Thymus (tissue), 11 donors: ENCODE data around the gene GSTA4. TPM values are rescaled to one million over a fixed set of nuclear protein-coding genes. Genes with fewer than 3 reads are reported as not detected.
A peak's percentile ranks its signal among the peaks of the same experiment; 100 is the strongest.

ENCODE experiments used
- DNase-seq, 9 donors: peaks; one replicate each; pipeline ENCODE4 v3.0.0-alpha.2; 2013; ENCODE audit warnings: low spot score in 9 of 9, low read depth in 6 of 9, missing footprints in 1 of 9
- H3K27ac ChIP-seq, 2 donors: one replicate each; pipeline ENCODE4 v1.5.1; 2013; ENCODE audit warnings: control low read depth in 1 of 2, low read depth in 1 of 2, low read length in 1 of 2, mild to moderate bottlenecking in 1 of 2, moderate library complexity in 1 of 2
- H3K27me3 ChIP-seq, 2 donors: one replicate each; pipeline ENCODE4 v1.5.1; 2013; ENCODE audit warnings: low read length in 1 of 2; ENCODE audit not compliant: control insufficient read depth in 2 of 2, insufficient read depth in 1 of 2
- H3K36me3 ChIP-seq, 2 donors: one replicate each; pipeline ENCODE4 v1.5.1; 2013; ENCODE audit warnings: low read length in 1 of 2, mild to moderate bottlenecking in 1 of 2, moderate library complexity in 1 of 2; ENCODE audit not compliant: control insufficient read depth in 2 of 2, insufficient read depth in 2 of 2
- H3K4me1 ChIP-seq, 2 donors: one replicate each; pipeline ENCODE4 v1.5.1; 2013; ENCODE audit warnings: low read length in 2 of 2; ENCODE audit not compliant: control insufficient read depth in 2 of 2, insufficient read depth in 2 of 2
- H3K4me3 ChIP-seq, 2 donors: one replicate each; pipeline ENCODE4 v1.5.1; 2013; ENCODE audit warnings: low read length in 2 of 2, control low read depth in 1 of 2, mild to moderate bottlenecking in 1 of 2
- H3K9me3 ChIP-seq, 2 donors: one replicate each; pipeline ENCODE4 v1.5.1; 2013; ENCODE audit warnings: low read length in 1 of 2, mild to moderate bottlenecking in 1 of 2; ENCODE audit not compliant: control insufficient read depth in 2 of 2, insufficient read depth in 1 of 2
- WGBS: extraction: QIAGEN DNeasy Blood & Tissue Kit; methylation state at CpG from one replicate; pipeline ENCODE4 v1.1.7; 2013; 5-methylcytosine and 5-hydroxymethylcytosine counted together
- polyA plus RNA-seq: library from polyadenylated mRNA; stranded (reverse); fragments of 200-250 nt; gene quantifications from one replicate; pipeline ENCODE4 v1.2.3, GENCODE V29; 2013
- total RNA-seq: library from RNA; stranded (reverse); fragments of 120-200 nt; gene quantifications from one replicate; pipeline ENCODE4 v1.2.4, GENCODE V29; 2013
- donor health status: healthy.

The GSTA4 gene
- total and polyA plus RNA-seq, 2 donors = 11.5 to 29.3 TPM

DNA sequence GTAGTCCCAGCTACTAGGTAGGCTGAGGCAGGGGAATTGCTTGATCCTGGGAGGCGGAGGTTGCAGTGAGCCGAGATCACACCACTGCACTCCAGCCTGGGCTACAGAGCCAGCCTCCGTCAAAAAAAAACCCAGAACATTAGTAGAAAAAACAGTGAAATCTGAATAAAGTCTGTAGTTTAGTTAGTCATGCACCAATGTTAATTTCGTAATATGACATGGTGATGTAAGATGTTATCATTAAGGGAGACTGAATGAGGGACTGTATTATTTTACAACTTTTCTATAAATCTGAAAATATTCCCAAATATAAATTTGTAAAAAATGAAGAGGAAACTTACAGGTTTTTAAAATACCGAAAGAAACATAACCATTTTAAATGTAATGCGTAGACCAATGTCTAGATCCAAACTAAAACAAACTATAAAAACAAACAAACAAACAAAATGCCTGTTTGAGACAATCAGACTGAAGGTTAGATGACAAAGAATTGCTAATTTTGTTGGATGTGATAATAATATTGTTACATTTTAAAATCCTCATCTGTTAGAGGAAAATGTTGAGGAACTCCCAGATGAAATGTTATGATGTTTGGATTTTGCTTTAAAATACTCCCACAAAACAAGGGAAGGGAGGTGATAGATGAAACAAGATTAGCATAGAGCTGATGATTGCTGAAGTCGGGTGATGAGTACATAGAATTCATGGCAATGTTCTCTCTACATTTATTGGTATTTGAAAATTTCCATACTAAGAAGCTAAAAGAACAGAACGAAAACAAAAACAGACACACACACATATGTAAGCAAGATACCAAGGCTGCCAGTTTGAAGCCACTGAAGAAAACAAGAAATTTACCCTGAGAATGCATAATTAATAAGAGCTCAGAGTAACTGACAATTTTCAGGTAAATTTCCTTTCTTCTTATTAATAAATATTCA lies 1.8 kb downstream of the GSTA4 start:
- Histone ChIP-seq H3K27ac (peak overlapping the region in 1 of 2 donors; percentile 48), H3K9me3 (no peaks in the 10 kb centered on the region), H3K36me3 (no peaks in the 10 kb centered on the region), H3K4me3 (no peak overlapping the region), H3K27me3 (peaks cover 15 to 44% of the 10 kb centered on the region in 2 donors), H3K4me1 (peaks cover 0 to 12% of the 10 kb centered on the region in 2 donors)
- no peak for DNase-seq
- WGBS = 93% methylated on average over 8 of the region's 8 CpGs

DNA sequence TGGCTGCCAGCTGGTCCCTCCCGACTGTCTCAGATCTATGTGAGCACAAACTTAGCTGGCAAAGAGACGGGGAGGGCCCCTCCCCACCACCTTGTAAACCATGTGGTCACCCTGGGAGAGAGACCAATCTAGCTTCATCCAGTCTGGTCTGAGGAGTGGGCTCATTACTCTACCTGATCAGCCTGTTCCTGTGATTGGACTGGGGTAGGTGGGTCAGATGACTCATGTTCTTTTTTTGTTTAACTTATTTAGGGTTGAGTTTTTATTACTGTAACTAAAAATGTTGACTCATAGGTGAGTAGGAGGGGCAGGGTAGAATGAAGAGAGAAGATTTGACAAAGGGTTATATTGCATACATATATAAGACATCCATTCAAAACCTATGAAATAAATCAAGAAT lies 4.7 kb downstream of the GSTA4 start:
- no peak overlapping the region for H3K27ac ChIP-seq

DNA sequence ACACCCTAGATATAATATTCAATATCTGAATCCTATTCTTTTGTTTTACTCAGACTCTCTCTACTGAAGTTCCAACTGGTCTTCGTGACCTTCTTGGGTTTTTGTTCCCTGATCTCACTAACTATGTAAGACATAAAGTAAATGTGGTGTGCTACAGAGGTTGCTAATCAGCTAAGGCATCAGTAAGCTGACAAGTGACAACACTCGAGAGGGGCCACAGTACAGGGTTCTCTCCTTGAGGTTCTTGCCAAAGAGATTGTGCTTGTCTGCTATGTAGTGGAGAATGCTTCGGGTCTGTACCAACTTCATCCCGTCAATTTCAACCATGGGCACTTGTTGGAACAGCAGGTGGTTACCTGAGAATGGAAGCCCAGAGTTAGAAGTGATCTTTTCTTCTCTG lies 9.9 kb downstream of the GSTA4 start:
- Histone ChIP-seq H3K9me3 (no peaks in the 10 kb centered on the region), H3K27me3 (peaks cover 29 to 65% of the 10 kb centered on the region in 2 donors), H3K4me1 (peaks cover 7 to 23% of the 10 kb centered on the region in 2 donors), H3K4me3 (no peak overlapping the region), H3K36me3 (no peaks in the 10 kb centered on the region), H3K27ac (no peak overlapping the region)
- DNase-seq = peak in 3 of 9 donors; percentile 10 to 43 (median 19)
- 71% methylated on average over 4 of the region's 4 CpGs for WGBS

More for the DNA sequence above, 4.7 kb downstream of the GSTA4 start:
- Histone ChIP-seq H3K9me3 (no peaks in the 10 kb centered on the region), H3K4me1 (peaks cover 0 to 10% of the 10 kb centered on the region in 2 donors), H3K4me3 (no peak overlapping the region), H3K36me3 (no peaks in the 10 kb centered on the region), H3K27me3 (peaks cover 25 to 68% of the 10 kb centered on the region in 2 donors)
- 97% methylated on average over 2 of the region's 2 CpGs for WGBS
- no peak for DNase-seq

DNA sequence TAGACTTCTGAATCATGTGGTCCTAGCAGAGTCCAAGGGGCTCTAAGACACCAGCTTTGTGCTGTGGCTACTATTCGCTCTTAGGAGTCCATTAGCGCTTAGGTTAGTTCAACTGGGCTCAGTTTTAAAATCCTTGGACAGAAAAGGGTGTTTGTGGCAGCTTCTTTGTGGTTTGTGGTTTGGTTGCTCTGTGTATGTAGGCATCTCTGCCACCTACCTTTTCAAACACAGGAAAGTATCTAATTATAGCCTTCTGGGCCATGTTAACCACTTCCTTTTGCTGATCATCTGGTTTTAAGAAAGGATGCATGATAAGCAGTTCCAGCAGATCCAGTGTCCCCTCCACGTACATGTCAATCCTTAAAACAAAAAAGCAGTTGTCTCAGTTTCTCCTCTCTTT lies 10.8 kb downstream of the GSTA4 start:
- WGBS = 7% methylated on average over 3 of the region's 3 CpGs
- no peak overlapping the region for H3K27ac ChIP-seq
- H3K27me3 ChIP-seq = peaks cover 29 to 56% of the 10 kb centered on the region in 2 donors
- no peaks in the 10 kb centered on the region for H3K9me3 ChIP-seq
- H3K4me1 ChIP-seq = peaks cover 7 to 23% of the 10 kb centered on the region in 2 donors
- peak in 7 of 9 donors; percentile 51 to 86 (median 63) for DNase-seq
- H3K36me3 ChIP-seq = no peaks in the 10 kb centered on the region
- H3K4me3 ChIP-seq = peak overlapping the region in 1 of 2 donors; percentile 12

DNA sequence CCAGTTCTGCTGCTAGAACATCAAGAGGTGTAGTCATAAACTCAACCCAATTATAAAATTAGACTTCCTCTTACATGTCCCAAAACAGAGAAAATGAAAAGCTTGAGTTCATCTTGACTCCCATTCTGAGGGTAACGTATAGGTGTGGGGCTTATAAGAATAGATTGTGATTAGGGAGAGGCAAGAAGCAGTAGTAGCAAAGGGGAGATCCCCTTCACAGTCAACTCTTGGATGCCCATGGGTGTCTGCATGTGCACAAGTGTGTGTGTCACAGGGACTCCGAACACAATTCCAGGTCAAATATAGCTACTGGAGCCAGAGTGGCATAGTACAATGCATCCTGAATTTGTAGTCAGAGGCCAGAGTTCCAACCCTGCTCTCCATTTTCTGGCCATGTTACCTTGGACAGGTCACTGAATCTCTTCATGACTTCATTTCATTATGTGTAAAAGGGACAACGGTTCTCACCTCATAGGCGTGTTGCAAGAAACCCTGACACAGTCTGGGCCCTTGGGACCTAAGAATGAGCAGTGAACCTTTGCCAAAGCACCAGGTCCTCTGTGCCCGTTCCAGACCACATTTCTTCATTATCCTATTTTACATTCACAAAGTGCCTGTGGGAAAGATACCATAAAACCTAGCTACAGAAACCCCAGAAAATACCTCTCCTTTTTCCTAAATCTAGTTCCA lies 11.8 kb downstream of the GSTA4 start:
- no peak for DNase-seq
- Histone ChIP-seq H3K4me1 (peaks cover 7 to 23% of the 10 kb centered on the region in 2 donors), H3K4me3 (no peak overlapping the region), H3K36me3 (no peaks in the 10 kb centered on the region), H3K27me3 (peaks cover 26 to 50% of the 10 kb centered on the region in 2 donors), H3K9me3 (no peaks in the 10 kb centered on the region), H3K27ac (no peak overlapping the region)
- WGBS = 89% methylated on average over 5 of the region's 5 CpGs

DNA sequence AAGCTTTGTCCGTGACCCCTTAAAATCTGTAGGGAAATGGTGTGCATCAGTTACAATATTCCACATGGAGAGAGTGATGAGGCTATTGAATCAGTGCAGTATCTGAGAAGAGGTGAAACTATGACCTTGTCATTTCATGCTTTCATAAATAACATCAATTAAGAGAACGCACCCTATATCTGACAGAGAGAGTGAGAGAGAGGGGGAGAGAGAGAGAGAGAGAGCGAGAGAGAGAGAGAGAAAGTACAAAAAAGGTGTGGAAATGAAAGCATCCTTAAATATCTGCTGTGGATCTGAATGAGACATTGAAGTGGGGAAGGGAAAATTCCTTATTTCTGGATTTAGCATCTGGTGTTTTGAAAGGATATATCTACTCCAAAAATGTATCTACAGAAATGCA lies 12.4 kb downstream of the GSTA4 start:
- Histone ChIP-seq H3K27me3 (peaks cover 22 to 44% of the 10 kb centered on the region in 2 donors), H3K27ac (no peak overlapping the region), H3K9me3 (no peaks in the 10 kb centered on the region), H3K36me3 (no peaks in the 10 kb centered on the region), H3K4me1 (peaks cover 7 to 23% of the 10 kb centered on the region in 2 donors), H3K4me3 (no peak overlapping the region)
- 92% methylated on average over 3 of the region's 3 CpGs for WGBS
- no peak for DNase-seq

DNA sequence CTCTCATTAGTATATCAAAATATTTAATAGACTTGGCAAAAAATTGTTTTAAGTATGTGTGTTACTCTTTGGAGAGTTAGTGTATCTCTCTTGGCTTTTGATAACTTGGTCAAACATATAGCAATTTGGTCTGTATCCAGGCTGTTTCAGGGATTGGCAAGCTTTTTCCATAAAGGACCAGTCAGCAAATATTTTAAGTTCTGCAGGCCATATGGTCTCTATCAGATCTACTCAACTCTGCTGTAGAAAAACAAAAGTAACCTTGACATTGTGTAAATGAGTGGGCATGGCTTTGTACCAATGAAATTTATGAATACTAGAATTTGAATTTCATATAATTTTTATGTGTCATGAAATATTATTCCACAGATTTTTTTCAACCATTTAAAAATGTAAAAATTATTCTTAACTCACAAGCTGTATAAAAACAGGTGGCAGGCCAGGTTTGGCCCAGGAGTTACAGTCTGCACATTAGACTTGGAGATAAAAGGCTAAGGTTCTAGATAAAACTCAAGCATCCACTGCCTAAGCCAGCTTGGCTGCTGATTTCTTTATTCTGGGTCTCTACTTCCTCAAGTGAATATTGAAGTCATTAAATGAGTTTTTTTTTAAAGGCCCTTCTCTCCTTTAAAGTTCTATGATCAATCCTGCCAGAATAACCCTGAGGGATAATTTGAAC lies 13.7 kb downstream of the GSTA4 start:
- Histone ChIP-seq H3K27me3 (peaks cover 17 to 33% of the 10 kb centered on the region in 2 donors), H3K4me3 (no peak overlapping the region), H3K27ac (no peak overlapping the region), H3K4me1 (peaks cover 7 to 23% of the 10 kb centered on the region in 2 donors), H3K9me3 (no peaks in the 10 kb centered on the region), H3K36me3 (no peaks in the 10 kb centered on the region)
- DNase-seq = no peak

DNA sequence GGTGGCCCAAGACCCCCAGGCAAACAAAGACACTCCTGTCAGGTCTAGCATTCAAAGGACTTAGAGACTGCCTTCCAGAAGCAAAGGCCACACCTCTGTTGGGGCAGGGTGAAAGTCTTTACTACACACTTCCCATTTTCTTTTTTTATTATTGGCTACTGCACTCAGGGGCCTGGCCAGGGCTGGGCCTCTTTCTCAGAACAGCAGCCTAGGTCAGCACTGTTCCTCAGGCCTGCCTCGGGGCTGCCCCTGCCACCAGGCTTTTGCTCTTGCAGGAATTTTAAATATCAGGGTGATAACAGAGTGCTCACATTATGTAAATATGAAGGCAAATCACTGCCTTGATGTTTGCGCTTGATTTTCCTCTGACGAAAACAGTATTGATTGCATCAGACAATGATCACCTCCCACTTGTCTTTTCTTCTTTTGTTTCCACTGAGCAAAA lies 18.5 kb downstream of the GSTA4 start:
- Histone ChIP-seq H3K4me1 (no peaks in the 10 kb centered on the region), H3K9me3 (no peaks in the 10 kb centered on the region), H3K36me3 (no peaks in the 10 kb centered on the region), H3K27me3 (peaks cover 0 to 7% of the 10 kb centered on the region in 2 donors), H3K4me3 (no peak overlapping the region), H3K27ac (no peak overlapping the region)
- no peak for DNase-seq
- WGBS = 71% methylated on average over 3 of the region's 3 CpGs
